HG03108 (cell line): ENCODE results near the gene RHOV.

ENCODE experiments used
- ATAC-seq: cut with Tn5 transposase; IDR thresholded peaks from one replicate; pipeline ENCODE4 v1.9.1; 2021; ENCODE audit warnings: moderate library complexity; ENCODE audit not compliant: unreplicated experiment

The RHOV gene

GRCh38 chr15:40846841-40847222 lies 27.2 kb downstream of the RHOV start:
- no peak for ATAC-seq

GRCh38 chr15:40845511-40846284 lies 28.3 kb downstream of the RHOV start:
- ATAC-seq, result no peak

- no peak for ATAC-seq
These were observed 29.0 kb downstream of the RHOV start for GRCh38 chr15:40845036-40845435.

- ATAC-seq, result no peak
These were observed 29.4 kb downstream of the RHOV start for GRCh38 chr15:40844696-40845030.

GRCh38 chr15:40843885-40844695 lies 29.9 kb downstream of the RHOV start, which contains the start of gene SPINT1:
SPINT1 (plus strand) TSS chr15:40844048; CDS start chr15:40844555, 507 bp downstream.
- no peak for ATAC-seq

- ATAC-seq, result no peak
These were observed 30.7 kb downstream of the RHOV start for GRCh38 chr15:40843261-40843884.

GRCh38 chr15:40841741-40842140 lies 32.3 kb downstream of the RHOV start:
- ATAC-seq, result no peak

- ATAC-seq, result no peak
These were observed 35.3 kb downstream of the RHOV start for GRCh38 chr15:40838756-40839155.

GRCh38 chr15:40836020-40836419 lies 38.0 kb downstream of the RHOV start:
- ATAC-seq, result no peak

GRCh38 chr15:40832903-40833302 lies 41.1 kb downstream of the RHOV start:
- ATAC-seq, result no peak

- ATAC-seq, result no peak
These were observed 42.2 kb downstream of the RHOV start for GRCh38 chr15:40831861-40832260.

- ATAC-seq, result no peak
These were observed 43.1 kb downstream of the RHOV start for GRCh38 chr15:40830884-40831283.

- ATAC-seq, result no peak
These were observed 44.9 kb downstream of the RHOV start for GRCh38 chr15:40829115-40829514.

- ATAC-seq, result no peak
These were observed 45.5 kb downstream of the RHOV start, which contains the start of gene PPP1R14D for GRCh38 chr15:40828447-40829036. PPP1R14D (minus strand) TSS chr15:40828708; CDS start chr15:40828641, 67 bp downstream.

- no peak for ATAC-seq
These were observed 47.5 kb downstream of the RHOV start for GRCh38 chr15:40826423-40827075.

GRCh38 chr15:40825661-40826422 lies 48.2 kb downstream of the RHOV start:
- ATAC-seq, result no peak

- ATAC-seq, result no peak
These were observed 50.3 kb downstream of the RHOV start for GRCh38 chr15:40823572-40824343.
